Measurements from ENCODE around the gene MLN. TPM values are rescaled to one million over a fixed set of nuclear protein-coding genes. Genes with fewer than 3 reads are reported as not detected.
A peak's percentile ranks its signal among the peaks of the same experiment; 100 is the strongest.

Gene MLN
- total RNA-seq, result not detected

GRCh38 chr6:33803571-33804053 is at the start of gene MLN:
MLN (minus strand) TSS chr6:33804003; CDS start chr6:33801163, 2,840 bp downstream.
- no peak for DNase-seq

GRCh38 chr6:33853026-33853425 is 49.2 kb upstream of the MLN start:
- no peak for DNase-seq

GRCh38 chr6:33851959-33852358 is 48.2 kb upstream of the MLN start:
- DNase-seq, result peak; percentile 45

GRCh38 chr6:33850869-33851541 is 47.2 kb upstream of the MLN start:
- no peak for DNase-seq

GRCh38 chr6:33850296-33850695 is 46.5 kb upstream of the MLN start:
- DNase-seq, result no peak

- DNase-seq, result no peak
These were observed 45.8 kb upstream of the MLN start for GRCh38 chr6:33849500-33850075.

GRCh38 chr6:33848484-33848883 is 44.7 kb upstream of the MLN start:
- no peak for DNase-seq

- DNase-seq, result no peak
These were observed 44.1 kb upstream of the MLN start for GRCh38 chr6:33847867-33848266.

- no peak for DNase-seq
These were observed 43.3 kb upstream of the MLN start for GRCh38 chr6:33847078-33847477.

- DNase-seq, result no peak
These were observed 42.4 kb upstream of the MLN start for GRCh38 chr6:33846226-33846625.

- no peak for DNase-seq
These were observed 41.4 kb upstream of the MLN start for GRCh38 chr6:33845031-33845745.

- no peak for DNase-seq
These were observed 39.6 kb upstream of the MLN start for GRCh38 chr6:33843131-33844121.

GRCh38 chr6:33841868-33842267 is 38.1 kb upstream of the MLN start:
- no peak for DNase-seq

GRCh38 chr6:33841070-33841469 is 37.3 kb upstream of the MLN start:
- no peak for DNase-seq

GRCh38 chr6:33840048-33840926 is 36.5 kb upstream of the MLN start:
- peak; percentile 71 for DNase-seq

GRCh38 chr6:33839399-33840047 is 35.7 kb upstream of the MLN start:
- DNase-seq, result no peak

GRCh38 chr6:33838983-33839382 is 35.2 kb upstream of the MLN start:
- peak; percentile 71 for DNase-seq

- peak; percentile 67 for DNase-seq
These were observed 34.3 kb upstream of the MLN start for GRCh38 chr6:33837971-33838665.

GRCh38 chr6:33836806-33837469 is 33.1 kb upstream of the MLN start:
- no peak for DNase-seq

Data from tongue (tissue), 2 donors.